ENCODE data around the gene ATP2B2.

DNA sequence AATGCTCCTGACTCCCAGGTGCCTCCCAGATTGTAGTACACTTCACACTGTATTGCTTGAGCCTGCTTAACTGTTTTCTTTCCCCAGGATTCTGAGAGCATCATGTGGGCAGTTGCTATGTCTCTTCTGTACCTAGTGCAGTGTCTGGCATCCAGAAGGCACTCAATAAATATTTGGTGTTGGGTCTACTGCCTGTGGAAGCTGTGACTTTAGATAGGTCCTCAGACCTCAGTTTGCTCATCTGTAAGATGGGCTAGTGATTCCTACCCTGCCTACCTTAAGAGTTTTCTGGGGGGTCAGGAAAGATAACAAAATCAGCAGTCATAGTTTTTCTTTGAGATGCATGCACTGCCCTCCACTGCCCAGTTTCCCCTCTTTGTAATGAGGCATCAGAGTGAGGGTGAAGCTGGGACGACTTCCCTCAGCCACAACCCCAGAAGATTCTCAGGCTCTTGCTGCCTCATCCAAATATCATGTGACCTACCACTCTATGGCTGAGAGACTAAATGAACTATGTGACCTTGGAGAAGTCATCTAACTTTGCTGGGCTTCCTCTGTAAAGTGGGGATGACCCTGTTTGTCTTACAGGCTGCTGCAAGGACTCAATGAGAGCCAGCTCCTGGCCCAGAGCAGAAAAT, 50.4 kb downstream of the ATP2B2 start:
- TF ChIP-seq, protein P1, sequence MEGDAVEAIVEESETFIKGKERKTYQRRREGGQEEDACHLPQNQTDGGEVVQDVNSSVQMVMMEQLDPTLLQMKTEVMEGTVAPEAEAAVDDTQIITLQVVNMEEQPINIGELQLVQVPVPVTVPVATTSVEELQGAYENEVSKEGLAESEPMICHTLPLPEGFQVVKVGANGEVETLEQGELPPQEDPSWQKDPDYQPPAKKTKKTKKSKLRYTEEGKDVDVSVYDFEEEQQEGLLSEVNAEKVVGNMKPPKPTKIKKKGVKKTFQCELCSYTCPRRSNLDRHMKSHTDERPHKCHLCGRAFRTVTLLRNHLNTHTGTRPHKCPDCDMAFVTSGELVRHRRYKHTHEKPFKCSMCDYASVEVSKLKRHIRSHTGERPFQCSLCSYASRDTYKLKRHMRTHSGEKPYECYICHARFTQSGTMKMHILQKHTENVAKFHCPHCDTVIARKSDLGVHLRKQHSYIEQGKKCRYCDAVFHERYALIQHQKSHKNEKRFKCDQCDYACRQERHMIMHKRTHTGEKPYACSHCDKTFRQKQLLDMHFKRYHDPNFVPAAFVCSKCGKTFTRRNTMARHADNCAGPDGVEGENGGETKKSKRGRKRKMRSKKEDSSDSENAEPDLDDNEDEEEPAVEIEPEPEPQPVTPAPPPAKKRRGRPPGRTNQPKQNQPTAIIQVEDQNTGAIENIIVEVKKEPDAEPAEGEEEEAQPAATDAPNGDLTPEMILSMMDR (IDR thresholded peaks at IDR 0.05): no peak
- TF ChIP-seq, protein P2, sequence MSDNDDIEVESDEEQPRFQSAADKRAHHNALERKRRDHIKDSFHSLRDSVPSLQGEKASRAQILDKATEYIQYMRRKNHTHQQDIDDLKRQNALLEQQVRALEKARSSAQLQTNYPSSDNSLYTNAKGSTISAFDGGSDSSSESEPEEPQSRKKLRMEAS (IDR thresholded peaks at IDR 0.05): no peak
- TF ChIP-seq POLR2A (IDR thresholded peaks at IDR 0.05; ENCODE audit: low read length) (no peak), ATOH8 (CRISPR knock-in tag; IDR thresholded peaks at IDR 0.05; ENCODE audit: low read depth) (no peak), BHLHE40 (IDR thresholded peaks at IDR 0.05; ENCODE audit: low read depth, low read length) (no peak), EP300 (IDR thresholded peaks at IDR 0.05) (no peak), ZSCAN20 (CRISPR knock-in tag; IDR thresholded peaks at IDR 0.05) (no peak)
